Hematopoietic multipotent progenitor cell (in vitro differentiated cells): ENCODE data around the gene CXorf49B. TPM values are rescaled to one million over a fixed set of nuclear protein-coding genes. Genes with fewer than 3 reads are reported as not detected.
"Not testable (repeated sequence)": the region's sequence is repeated elsewhere in the genome, so short reads cannot be mapped to it uniquely, and the experiment has no call there.

Experiments
- DNase-seq, 3 donors: peaks; one replicate each; pipeline ENCODE4 v3.0.0-alpha.2; 2011 to 2015; ENCODE audit warnings: low read depth in 2 of 3, low spot score in 2 of 3
- total RNA-seq: library from RNA; depleted of rRNA; stranded (reverse); fragments of >200 nt; gene quantifications from one replicate; pipeline ENCODE4 v1.2.3, GENCODE V29; 2012

CXorf49B gene
- not detected for total RNA-seq

GRCh38 chrX:71763049-71763448 is at the start of gene CXorf49B:
TSS of gene CXorf49B (plus strand) at chrX:71763349. CDS start at chrX:71763424, 75 bp downstream.
- not testable (repeated sequence) for DNase-seq

GRCh38 chrX:71714064-71714463 is 49.1 kb upstream of the CXorf49B start:
- DNase-seq: not testable (repeated sequence)

- DNase-seq: not testable (repeated sequence)
Observed at GRCh38 chrX:71715551-71715950, 47.6 kb upstream of the CXorf49B start.

DNA sequence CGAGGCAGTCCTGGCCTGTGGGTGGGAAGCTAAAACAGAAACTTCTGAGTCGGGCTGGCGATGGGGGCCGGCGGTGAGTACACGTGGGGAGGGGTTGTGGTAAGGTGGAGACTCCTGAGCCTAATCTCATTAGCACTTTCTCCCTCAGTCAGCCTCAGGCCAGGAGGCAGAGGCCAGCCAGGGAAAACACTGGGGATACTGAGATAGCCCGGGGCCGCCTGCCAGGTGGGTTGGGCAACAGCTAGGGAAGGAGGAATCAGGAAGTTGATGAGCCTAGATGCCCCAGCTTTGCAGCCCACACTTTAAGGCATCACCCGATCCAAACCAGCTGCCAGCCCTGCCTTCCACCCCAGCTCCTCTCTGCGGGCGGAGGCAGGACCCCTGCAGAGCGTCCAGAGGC is 46.8 kb upstream of the CXorf49B start:
- DNase-seq: not testable (repeated sequence)

GRCh38 chrX:71718185-71718584 is 45.0 kb upstream of the CXorf49B start, which contains the start of gene CXorf49:
TSS of gene CXorf49 (minus strand) at chrX:71718285. CDS start at chrX:71718151, 134 bp downstream.
- DNase-seq: not testable (repeated sequence)

DNA sequence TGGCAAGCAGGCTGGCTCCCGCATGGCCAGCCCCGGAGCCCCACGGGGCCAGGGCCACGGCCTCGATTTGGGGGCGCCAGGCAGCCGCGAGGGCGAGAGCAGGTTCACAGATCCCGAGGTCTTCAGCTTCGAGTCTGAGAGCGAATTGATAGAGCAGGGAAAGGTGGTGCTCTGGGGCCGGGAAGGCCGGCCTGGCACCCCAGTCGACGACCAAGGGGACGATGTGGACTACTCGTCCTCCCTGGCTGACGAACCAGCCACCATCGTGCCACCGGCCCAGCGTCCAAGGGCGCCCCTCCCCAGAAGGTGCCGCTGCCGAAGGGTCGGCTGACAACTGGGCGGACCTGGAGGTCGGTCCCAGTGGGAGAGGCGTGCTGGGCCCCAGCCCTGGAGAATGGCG is 44.0 kb upstream of the CXorf49B start:
- DNase-seq: not testable (repeated sequence)

GRCh38 chrX:71720289-71720886 is 42.8 kb upstream of the CXorf49B start:
- DNase-seq: not testable (repeated sequence)

DNA sequence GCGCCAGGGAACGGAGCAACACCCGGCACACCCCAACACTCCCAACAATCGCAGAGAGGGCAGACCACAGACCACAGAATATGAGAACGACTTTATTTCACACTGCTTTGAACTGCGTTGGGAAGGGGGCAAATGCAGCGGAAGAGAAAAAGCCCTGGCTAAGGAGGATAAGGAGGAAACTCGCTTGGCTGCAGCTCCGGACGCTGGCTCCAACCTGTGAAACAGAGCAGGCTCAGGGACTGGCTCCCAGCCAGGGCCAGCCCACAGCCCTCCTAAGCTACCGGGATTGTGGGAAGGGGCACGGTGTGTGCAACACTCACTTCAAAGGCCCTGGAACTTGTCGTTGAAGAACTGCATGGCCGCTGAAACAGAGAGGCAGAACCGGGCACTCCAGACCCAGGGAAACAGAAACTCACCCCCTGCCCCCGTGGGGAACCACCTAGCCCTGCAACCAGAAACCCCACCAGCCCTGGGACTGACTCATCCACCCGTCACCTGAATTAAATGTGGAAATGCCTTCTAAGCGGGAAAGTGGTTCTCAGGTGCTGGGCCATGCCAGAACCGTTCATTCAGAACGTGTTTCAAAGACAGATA is 2.4 kb upstream of the CXorf49B start:
- not testable (repeated sequence) for DNase-seq

DNA sequence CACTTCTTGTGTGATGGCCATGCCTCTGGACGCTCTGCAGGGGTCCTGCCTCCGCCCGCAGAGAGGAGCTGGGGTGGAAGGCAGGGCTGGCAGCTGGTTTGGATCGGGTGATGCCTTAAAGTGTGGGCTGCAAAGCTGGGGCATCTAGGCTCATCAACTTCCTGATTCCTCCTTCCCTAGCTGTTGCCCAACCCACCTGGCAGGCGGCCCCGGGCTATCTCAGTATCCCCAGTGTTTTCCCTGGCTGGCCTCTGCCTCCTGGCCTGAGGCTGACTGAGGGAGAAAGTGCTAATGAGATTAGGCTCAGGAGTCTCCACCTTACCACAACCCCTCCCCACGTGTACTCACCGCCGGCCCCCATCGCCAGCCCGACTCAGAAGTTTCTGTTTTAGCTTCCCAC is 1.7 kb downstream of the CXorf49B start:
- DNase-seq: not testable (repeated sequence)

GRCh38 chrX:71765613-71766012 is 2.5 kb downstream of the CXorf49B start:
- not testable (repeated sequence) for DNase-seq

DNA sequence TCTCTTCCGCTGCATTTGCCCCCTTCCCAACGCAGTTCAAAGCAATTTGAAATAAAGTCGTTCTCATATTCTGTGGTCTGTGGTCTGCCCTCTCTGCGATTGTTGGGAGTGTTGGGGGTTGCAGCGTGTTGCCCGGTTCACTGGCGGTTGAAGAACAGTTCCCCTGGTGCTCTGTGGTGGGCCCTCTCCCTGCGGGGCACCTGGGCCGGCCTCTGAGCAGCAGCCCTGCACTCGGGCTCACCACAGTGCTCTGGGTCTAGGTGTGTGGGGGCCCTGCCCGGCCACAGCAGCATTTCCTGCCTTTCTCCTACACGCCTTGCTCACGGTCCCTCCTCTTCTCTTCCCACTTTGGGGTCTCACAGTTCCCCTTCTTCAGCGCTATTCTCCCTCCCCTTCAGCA is 4.0 kb downstream of the CXorf49B start:
- DNase-seq: not testable (repeated sequence)

DNA sequence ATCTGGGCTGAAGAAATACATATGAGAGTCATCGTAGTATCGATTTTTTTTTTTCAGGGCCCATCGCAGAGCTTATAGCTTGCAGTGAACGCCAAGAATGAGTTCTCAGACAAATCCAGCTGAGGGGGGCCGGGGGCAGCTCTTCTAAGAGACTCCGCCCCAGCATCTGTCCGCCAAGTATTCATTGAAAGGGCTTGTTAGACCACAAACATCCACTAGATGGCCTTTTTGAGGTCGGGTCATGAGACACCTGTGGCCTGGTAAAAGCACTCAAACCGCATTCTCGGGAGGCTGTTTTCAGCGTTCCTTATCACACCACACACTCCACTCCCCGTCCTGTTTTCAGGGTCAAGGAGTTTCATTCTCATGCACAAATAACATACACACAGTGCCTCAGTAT is 15.2 kb downstream of the CXorf49B start:
- DNase-seq: not testable (repeated sequence)

DNA sequence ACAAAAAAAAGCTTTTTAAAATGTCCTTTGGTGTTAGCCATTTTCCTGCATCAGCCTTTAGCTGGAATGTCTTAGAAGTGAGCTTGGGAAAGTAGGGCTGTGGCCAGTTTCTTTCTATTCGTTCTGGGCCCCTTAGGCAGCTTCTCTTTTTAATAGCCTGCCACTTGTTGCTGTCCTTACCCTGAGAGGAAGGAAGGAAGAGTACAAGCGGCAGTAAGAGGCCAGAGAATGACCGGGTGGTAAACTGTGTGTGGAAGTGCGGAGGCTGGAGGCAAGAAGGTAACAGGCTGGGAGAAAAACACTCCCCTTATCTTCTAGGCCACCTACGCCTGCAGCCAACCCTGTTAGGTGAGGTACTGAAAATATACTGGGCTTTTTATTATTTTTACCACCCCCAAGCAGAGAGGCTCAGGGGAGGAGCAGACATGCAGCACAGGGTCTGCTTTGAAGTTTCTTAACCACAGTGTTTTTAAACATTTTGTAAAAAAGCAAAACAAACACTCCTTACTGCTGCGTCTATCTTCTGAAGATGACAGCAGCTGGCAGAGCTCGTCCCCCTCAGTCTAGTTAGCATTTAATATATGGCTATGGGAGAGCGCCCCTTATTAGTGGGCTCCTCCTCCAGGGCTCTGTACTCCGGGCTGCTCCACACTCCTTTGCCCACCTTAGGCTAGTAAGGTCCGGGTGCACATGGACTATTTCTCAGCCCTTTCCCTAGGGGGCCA is 19.2 kb downstream of the CXorf49B start:
- DNase-seq: not testable (repeated sequence)

- DNase-seq: not testable (repeated sequence)
Observed at GRCh38 chrX:71782950-71783299, 19.8 kb downstream of the CXorf49B start.

- not testable (repeated sequence) for DNase-seq
Observed at GRCh38 chrX:71783569-71784347, 20.6 kb downstream of the CXorf49B start.

DNA sequence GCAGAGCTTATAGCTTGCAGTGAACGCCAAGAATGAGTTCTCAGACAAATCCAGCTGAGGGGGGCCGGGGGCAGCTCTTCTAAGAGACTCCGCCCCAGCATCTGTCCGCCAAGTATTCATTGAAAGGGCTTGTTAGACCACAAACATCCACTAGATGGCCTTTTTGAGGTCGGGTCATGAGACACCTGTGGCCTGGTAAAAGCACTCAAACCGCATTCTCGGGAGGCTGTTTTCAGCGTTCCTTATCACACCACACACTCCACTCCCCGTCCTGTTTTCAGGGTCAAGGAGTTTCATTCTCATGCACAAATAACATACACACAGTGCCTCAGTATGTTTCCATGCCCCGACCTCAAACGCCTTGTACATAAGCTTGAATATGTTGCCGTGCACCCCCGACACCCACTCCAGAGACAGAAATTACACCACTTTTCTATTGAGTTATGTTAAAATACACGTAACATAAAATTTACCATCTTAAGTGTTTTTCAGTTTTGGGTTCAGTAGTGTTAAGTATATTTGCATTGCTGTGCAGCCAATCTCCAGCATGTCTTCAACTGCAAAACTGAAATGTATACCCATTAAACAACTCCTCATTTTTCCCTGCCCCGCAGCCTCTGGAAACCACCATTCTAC is 21.3 kb downstream of the CXorf49B start:
- DNase-seq: not testable (repeated sequence)

DNA sequence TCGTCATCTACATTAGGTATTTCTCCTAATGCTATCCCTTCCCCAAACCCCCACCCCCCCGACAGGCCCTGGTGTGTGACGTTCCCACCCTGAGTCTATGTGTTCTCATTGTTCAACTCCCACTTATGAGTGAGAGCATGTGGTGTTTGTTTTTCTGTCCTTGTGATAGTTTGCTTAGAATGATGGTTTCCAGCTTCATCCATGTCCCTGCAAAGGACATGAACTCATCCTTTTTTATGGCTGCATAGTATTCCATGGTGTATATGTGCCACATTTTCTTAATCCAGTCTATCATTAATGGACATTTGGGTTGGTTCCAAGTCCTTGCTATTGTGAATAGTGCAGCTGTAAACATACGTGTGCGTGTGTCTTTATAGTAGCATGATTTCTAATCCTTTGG is 43.3 kb downstream of the CXorf49B start:
- not testable (repeated sequence) for DNase-seq

GRCh38 chrX:71809886-71810285 is 46.7 kb downstream of the CXorf49B start:
- no peak for DNase-seq

DNA sequence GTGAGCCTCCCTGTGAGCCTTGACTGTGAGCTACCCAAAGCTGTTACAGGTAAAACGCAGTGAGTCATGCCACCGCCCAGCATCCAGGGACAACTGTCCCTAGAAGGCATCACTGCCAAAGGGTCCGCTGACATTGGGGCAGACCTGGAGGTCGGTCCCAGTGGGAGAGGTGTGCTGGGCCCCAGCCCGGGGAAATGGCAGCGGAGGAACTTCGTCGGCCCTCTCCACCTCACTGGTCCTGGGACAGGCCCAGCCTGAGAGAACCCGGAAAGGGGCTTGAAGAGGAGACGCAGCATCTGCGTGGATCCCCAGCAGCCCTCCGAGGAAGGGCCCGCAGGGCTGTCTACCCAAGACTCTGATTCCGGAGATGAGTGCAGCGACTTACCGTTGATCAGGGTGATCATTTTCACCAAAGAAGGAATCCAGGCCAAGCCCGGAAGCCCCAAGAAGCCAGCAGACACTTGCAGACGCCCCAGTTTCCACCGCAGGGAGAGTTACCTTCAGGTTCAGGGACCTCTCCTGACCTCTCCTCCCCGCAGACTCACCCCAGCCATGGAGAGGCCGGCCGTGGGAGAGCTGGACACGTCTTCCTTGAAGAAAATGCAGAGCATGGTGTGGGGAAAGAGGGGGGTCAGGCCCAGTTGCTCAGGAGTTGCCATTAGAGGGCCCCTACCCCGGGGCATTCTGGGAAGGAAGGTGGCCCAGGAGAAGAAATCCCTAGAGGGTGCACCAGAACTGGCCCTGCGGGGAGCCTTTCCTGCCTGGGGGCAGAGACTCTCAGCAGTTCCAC is 51.2 kb downstream of the CXorf49B start:
- no peak for DNase-seq
